NCI-H446 (cell line): ENCODE results near the gene SLIT3.

Experiments used
- DNase-seq, 2 experiments: peaks; one replicate each; lab custom pipeline; 2025; lab: John Stamatoyannopoulos, UW

Gene SLIT3

GRCh38 chr5:169174923-169175322 is 126.0 kb downstream of the SLIT3 start:
- DNase-seq = no peak

GRCh38 chr5:169173372-169173771 is 127.6 kb downstream of the SLIT3 start:
- DNase-seq = no peak

GRCh38 chr5:169171515-169171914 is 129.4 kb downstream of the SLIT3 start:
- DNase-seq = no peak

GRCh38 chr5:169169783-169170182 is 131.2 kb downstream of the SLIT3 start:
- no peak for DNase-seq

- no peak for DNase-seq
Measured at GRCh38 chr5:169168280-169168679, 132.7 kb downstream of the SLIT3 start.

- DNase-seq = no peak
Measured at GRCh38 chr5:169166078-169166477, 134.9 kb downstream of the SLIT3 start.

GRCh38 chr5:169165052-169165451 is 135.9 kb downstream of the SLIT3 start:
- no peak for DNase-seq

GRCh38 chr5:169164481-169164925 is 136.4 kb downstream of the SLIT3 start:
- no peak for DNase-seq

GRCh38 chr5:169162407-169162806 is 138.5 kb downstream of the SLIT3 start:
- no peak for DNase-seq

GRCh38 chr5:169161022-169161680 is 139.8 kb downstream of the SLIT3 start:
- DNase-seq = no peak

- no peak for DNase-seq
Measured at GRCh38 chr5:169160405-169160901, 140.5 kb downstream of the SLIT3 start.

- no peak for DNase-seq
Measured at GRCh38 chr5:169158764-169159163, 142.2 kb downstream of the SLIT3 start.

GRCh38 chr5:169157064-169157463 is 143.9 kb downstream of the SLIT3 start:
- DNase-seq = no peak

GRCh38 chr5:169154679-169155078 is 146.3 kb downstream of the SLIT3 start:
- DNase-seq = no peak

GRCh38 chr5:169153405-169153804 is 147.5 kb downstream of the SLIT3 start:
- DNase-seq = no peak

GRCh38 chr5:169152946-169153345 is 148.0 kb downstream of the SLIT3 start:
- DNase-seq = no peak

- no peak for DNase-seq
Measured at GRCh38 chr5:169152453-169152852, 148.5 kb downstream of the SLIT3 start.

GRCh38 chr5:169151051-169151805 is 149.7 kb downstream of the SLIT3 start:
- no peak for DNase-seq

- DNase-seq = no peak
Measured at GRCh38 chr5:169150108-169150507, 150.8 kb downstream of the SLIT3 start.

GRCh38 chr5:169149317-169149716 is 151.6 kb downstream of the SLIT3 start:
- no peak for DNase-seq

- DNase-seq = no peak
Measured at GRCh38 chr5:169148138-169148740, 152.7 kb downstream of the SLIT3 start.

GRCh38 chr5:169147534-169147933 is 153.4 kb downstream of the SLIT3 start:
- no peak for DNase-seq

- DNase-seq = no peak
Measured at GRCh38 chr5:169146158-169146557, 154.8 kb downstream of the SLIT3 start.
